AG20443 (cell line): ENCODE results near the gene FNIP2.
"Not testable (repeated sequence)": the region's sequence is repeated elsewhere in the genome, so short reads cannot be mapped to it uniquely, and the experiment has no call there.

Experiments used
- DNase-seq: peaks from one replicate; pipeline ENCODE4 v3.0.0; 2012; ENCODE audit warnings: low spot score, mixed read lengths

Gene FNIP2

DNA sequence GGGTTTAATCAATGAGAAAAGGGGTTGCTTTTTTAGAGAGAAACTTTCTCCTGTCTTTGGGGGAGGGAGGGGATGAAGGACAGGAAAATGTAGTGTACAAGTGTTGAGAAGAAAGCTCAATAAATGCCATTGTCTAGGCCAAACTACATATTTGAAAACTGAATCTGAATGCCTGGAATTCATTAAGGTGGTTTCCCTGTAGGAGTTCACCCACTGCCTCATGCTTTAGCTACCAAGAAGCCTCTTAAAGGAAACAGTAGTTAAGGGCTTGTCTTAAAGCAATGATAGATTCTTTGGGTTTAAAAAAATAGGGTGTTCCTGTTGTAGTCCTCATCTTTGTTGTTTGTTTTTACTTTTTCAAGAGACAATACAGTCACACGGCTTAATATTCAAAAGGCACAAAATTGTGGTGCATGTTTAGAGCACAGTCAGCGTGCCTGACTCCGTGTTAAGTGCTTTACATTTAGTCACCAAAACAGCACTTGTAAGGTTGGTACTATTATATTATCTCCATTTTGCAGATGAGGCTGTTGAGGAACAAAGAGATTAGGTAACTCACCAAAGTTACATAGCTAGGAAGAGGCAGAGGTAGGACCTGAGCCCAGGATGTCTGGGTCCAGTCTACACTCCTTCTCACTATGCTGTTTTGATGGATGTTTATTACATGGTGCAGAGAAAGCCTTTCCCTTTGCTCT is 46.0 kb downstream of the FNIP2 start:
- peak; percentile 32 for DNase-seq

DNA sequence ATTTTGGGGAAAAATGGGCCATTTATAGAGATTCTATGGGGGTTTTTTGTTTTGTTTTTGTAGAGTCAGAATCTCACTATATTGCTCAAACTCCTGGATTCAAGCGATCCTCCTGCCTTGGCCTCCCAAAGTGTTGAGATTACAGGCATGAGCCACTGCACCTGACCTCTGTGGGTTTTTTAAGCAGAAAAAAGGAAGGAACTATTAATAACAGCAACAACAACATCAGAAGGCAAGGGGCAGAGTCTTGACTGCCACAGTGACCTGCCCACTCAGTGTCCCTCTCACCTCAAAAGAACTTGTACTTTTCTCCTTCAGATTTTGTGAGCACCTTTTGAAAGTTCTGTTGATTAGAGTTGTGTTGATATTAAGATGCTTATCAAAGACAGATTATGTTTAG is 48.1 kb downstream of the FNIP2 start:
- no peak for DNase-seq

GRCh38 chr4:158817562-158818296 is 48.9 kb downstream of the FNIP2 start:
- no peak for DNase-seq

- no peak for DNase-seq
Measured at GRCh38 chr4:158818560-158819140, 49.8 kb downstream of the FNIP2 start.

GRCh38 chr4:158819942-158820786 is 51.3 kb downstream of the FNIP2 start:
- DNase-seq: no peak

- DNase-seq: peak; percentile 59
Measured at GRCh38 chr4:158821228-158821971, 52.6 kb downstream of the FNIP2 start.

- no peak for DNase-seq
Measured at GRCh38 chr4:158822348-158822747, 53.5 kb downstream of the FNIP2 start.

DNA sequence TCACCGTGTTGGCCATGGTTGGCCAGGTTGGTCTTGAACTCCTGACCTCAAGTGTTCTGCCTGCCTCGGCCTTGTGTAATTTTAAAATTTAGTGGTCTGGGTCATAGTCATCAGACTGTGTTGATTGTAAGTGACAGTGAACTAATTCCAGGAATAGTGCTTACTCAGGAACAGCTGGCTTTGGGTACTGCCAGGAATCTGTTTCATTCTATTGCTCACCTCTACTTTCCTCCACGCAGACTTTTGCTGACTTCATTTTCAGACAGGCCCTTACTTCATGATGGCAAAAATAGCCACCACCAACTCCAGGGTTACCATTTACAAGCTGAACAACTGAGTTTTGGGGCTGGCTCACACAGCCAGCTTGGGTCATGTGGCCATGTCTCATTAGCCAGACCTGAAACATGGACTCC is 54.6 kb downstream of the FNIP2 start:
- peak; percentile 15 for DNase-seq

- DNase-seq: peak; percentile 56
Measured at GRCh38 chr4:158824425-158825274, 55.8 kb downstream of the FNIP2 start.

GRCh38 chr4:158825433-158826036 is 56.7 kb downstream of the FNIP2 start:
- DNase-seq: no peak

- no peak for DNase-seq
Measured at GRCh38 chr4:158826057-158826456, 57.2 kb downstream of the FNIP2 start.

DNA sequence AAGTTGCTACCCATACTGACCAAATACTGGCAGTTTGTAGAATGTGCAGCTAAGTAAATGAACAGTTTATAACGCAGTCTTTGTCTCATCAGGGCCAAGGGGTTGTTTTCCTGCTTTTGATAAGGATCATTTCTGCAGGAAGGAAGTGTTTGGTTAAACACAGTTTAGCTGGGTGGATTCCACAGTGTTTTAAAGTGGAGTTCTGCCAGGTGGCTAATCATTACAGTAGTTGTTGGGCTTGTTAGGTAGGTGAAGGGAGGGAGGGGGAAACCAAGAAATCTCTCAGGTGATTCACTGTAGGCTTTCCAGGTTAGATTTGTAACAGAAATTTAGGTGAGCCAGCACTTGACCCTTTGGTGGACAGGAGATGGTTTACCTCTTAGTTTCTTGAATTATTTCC is 58.1 kb downstream of the FNIP2 start:
- DNase-seq: no peak

GRCh38 chr4:158827543-158827981 is 58.7 kb downstream of the FNIP2 start:
- DNase-seq: no peak

DNA sequence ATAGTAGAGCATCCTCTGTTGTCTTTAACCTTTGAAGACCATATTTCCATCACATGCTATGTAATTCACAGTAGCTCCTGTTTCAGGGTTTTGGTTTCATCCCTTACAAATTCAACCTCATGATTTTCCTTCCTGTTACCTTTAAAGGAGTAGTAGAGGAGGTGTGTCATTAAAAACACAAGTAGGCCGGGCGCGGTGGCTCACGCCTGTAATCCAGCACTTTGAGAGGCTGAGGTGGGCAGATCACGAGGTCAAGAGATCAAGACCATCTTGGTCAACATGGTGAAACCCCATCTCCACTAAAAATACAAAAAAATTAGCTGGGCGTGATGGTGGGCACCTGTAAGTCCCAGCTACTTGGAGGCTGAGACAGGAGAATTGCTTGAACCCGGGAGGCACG is 59.3 kb downstream of the FNIP2 start:
- DNase-seq: not testable (repeated sequence)

GRCh38 chr4:158829254-158829653 is 60.4 kb downstream of the FNIP2 start:
- no peak for DNase-seq

GRCh38 chr4:158833602-158834001 is 64.8 kb downstream of the FNIP2 start:
- DNase-seq: no peak

DNA sequence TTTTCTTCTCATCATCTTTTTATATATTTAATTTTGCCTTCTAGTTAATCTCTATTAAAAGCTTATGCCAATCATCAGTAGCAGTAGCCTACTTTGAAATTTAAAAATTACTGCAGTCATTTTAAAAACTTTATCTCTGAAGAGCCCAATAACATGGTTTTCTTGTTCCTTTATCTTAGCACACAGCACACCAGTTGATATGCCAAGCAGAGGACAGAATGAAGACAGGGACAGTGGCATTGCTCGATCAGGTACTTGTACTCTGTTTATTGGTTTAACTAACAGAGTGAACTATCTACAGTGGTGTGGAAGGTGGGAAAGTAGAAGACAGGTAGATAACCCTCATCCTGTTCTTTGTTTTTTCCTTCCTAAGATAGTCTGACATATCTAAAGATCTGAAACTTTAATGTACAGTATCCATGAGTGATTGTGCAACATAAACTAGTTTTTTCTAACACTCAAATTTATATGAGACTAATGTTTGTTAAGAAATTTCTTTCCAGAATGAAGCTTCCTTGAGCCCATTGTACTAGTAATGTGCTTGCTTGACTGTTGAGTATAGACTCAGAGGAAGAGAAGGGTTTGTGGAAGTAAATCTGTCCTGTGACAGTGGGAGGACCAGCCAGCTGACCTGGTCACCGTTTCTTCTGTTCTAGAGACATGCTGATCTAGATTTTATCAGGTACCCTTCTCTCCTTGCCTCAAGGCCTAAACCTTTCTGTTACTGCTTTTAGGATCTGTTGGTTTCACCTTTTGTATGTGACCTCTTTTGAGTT is 66.6 kb downstream of the FNIP2 start:
- no peak for DNase-seq

GRCh38 chr4:158836002-158836369 is 67.2 kb downstream of the FNIP2 start:
- no peak for DNase-seq

DNA sequence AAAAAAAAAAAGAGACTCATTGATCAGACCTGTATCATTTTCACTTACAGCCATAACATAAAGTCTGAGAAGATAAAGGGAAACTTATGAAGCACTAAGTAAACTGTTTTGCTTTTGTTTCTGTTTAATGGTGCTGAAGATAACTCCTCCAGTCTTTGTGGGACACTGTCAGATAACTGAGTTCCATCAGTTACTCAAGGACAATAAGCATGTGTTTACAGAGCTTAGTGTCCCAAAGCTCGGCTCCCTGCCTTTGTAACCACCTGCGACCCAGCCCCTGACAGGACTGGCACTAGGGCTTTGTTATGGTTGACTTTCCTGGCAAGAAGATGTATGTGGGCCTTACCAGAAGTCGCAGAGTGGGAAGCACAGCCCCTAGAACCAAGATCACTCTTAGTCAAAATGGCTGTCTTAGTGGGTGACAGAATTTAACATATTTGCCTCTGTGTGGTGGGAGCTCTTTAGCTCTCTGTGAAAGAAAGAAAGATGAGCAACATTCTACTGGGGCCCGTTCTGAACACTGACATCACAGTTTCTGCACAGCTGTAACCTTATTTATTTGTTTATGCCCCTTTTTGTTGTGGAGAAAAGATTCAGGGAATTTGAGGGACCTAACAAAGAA is 68.1 kb downstream of the FNIP2 start:
- DNase-seq: no peak
